PC-3 (cell line): ENCODE results near the gene HECW1. TPM values are rescaled to one million over a fixed set of nuclear protein-coding genes. Genes with fewer than 3 reads are reported as not detected.

Source experiments
- ATAC-seq: fragments of 200-7000 bp; cut with Tn5 transposase; 2 replicates; pipeline ENCODE4 v1.9.1; 2020; ENCODE audit warnings: mild to moderate bottlenecking, moderate library complexity
- BruUV-seq: library from RNA; stranded (reverse); fragments of 400-500 nt; replicated peaks from 2 replicates; lab custom pipeline; 2021; lab: Mats Ljungman, UMichigan
- CTCF ChIA-PET: fragments of 300-600 bp; sonication (Branson Sonifier 250); formaldehyde crosslinking; loops from one replicate; lab custom pipeline; 2022; ENCODE audit warnings: antibody characterized with exemption; lab: Charles Lee
- POLR2A ChIA-PET: fragments of 300-600 bp; sonication (Branson Sonifier 250); formaldehyde crosslinking; loops from one replicate; lab custom pipeline; 2022; ENCODE audit warnings: antibody characterized with exemption; ENCODE audit not compliant: unreplicated experiment; lab: Charles Lee
- DNase-seq: peaks from one replicate; pipeline ENCODE4 v3.0.0-alpha.2; 2015
- H2AFZ ChIP-seq: fragments of 300-600 bp; sonication (generic); 2 replicates; pipeline ENCODE4 v1.6.0; 2016; ENCODE audit warnings: antibody characterized with exemption, low read length
- H3F3A ChIP-seq: fragments of 300-600 bp; sonication (generic); one replicate; pipeline ENCODE4 v1.6.0; 2017; ENCODE audit warnings: antibody characterized with exemption, low read length, control low read depth, mild to moderate bottlenecking; ENCODE audit not compliant: unreplicated experiment
- H3K27ac ChIP-seq: fragments of 300-600 bp; sonication (generic); 2 replicates; pipeline ENCODE4 v1.5.1; 2016; ENCODE audit warnings: mild to moderate bottlenecking, low read length
- H3K27me3 ChIP-seq: fragments of 300-600 bp; sonication (generic); 2 replicates; pipeline ENCODE4 v1.6.1; 2016; ENCODE audit warnings: low read length, mixed read lengths
- H3K36me3 ChIP-seq: fragments of 300-600 bp; sonication (generic); 2 replicates; pipeline ENCODE4 v1.6.1; 2016; ENCODE audit warnings: low read depth, mixed run types, low read length, mixed read lengths
- H3K4me1 ChIP-seq: fragments of 300-600 bp; sonication (generic); 2 replicates; pipeline ENCODE4 v1.5.1; 2016; ENCODE audit warnings: low read length; ENCODE audit not compliant: insufficient read depth
- H3K4me2 ChIP-seq: fragments of 300-600 bp; sonication (generic); 2 replicates; pipeline ENCODE4 v1.6.0; 2016; ENCODE audit warnings: low read length
- H3K4me3 ChIP-seq: fragments of 300-600 bp; sonication (generic); 2 replicates; pipeline ENCODE4 v1.5.1; 2016; ENCODE audit warnings: mild to moderate bottlenecking, low read length, mixed read lengths
- H3K79me2 ChIP-seq: fragments of 300-600 bp; sonication (generic); 2 replicates; pipeline ENCODE4 v1.6.1; 2017; ENCODE audit warnings: low read length, mixed read lengths
- H3K9ac ChIP-seq: fragments of 300-600 bp; sonication (generic); 2 replicates; pipeline ENCODE4 v1.6.0; 2016; ENCODE audit warnings: mild to moderate bottlenecking, low read length
- H3K9me2 ChIP-seq: fragments of 300-600 bp; sonication (generic); replicated peaks from 2 replicates; pipeline ENCODE4 v1.6.1; 2016; ENCODE audit warnings: mixed run types, low read length, mixed read lengths
- H3K9me3 ChIP-seq: fragments of 300-600 bp; sonication (generic); 2 replicates; pipeline ENCODE4 v1.6.1; 2016; ENCODE audit warnings: low read length, mixed read lengths
- H4K20me1 ChIP-seq: fragments of 300-600 bp; sonication (generic); 2 replicates; pipeline ENCODE4 v1.6.1; 2016; ENCODE audit warnings: low read length, mixed read lengths
- CTCF ChIP-seq: fragments of 300-600 bp; sonication (generic); conservative IDR thresholded peaks from 2 replicates; pipeline ENCODE4 v1.5.1; 2017; ENCODE audit warnings: antibody characterized with exemption, low read depth, mild to moderate bottlenecking, low read length
- EZH2 ChIP-seq: fragments of 300-600 bp; sonication (generic); IDR thresholded peaks from one replicate; pipeline ENCODE4 v1.6.1; 2017; ENCODE audit warnings: antibody characterized with exemption, mild to moderate bottlenecking, low read length; ENCODE audit not compliant: unreplicated experiment
- EZH2phosphoT487 ChIP-seq: fragments of 300-600 bp; sonication (generic); IDR thresholded peaks from 2 replicates; pipeline ENCODE4 v1.6.1; 2018; ENCODE audit warnings: mild to moderate bottlenecking, antibody characterized with exemption, low read length, borderline replicate concordance
- intact Hi-C: fragments of 100-400 bp; cut with micrococcal nuclease; formaldehyde crosslinking; loops from 2 replicates; pipeline ENCODE4 v1.9.0; 2023
- total RNA-seq: library from RNA; depleted of rRNA; stranded (reverse); fragments of >200 nt; gene quantifications from 2 replicates; pipeline ENCODE4 v1.2.3, GENCODE V29; 2014

HECW1 gene
- total RNA-seq, 1 experiment from 2014 or later: 3.0 TPM

GRCh38 chr7:43528576-43529354 is 416.3 kb downstream of the HECW1 start:
- no peaks in the 10 kb centered on the region for H3K36me3 ChIP-seq
- intact Hi-C loops: no loop called here
- no peak overlapping the region for H2AFZ ChIP-seq
- ATAC-seq: no peak
- H3K4me1 ChIP-seq: no peaks in the 10 kb centered on the region
- no peaks in the 10 kb centered on the region for H3K9me3 ChIP-seq
- H3K4me2 ChIP-seq: no peak overlapping the region
- H3F3A ChIP-seq: no peaks in the 10 kb centered on the region
- H3K27me3 ChIP-seq: no peaks in the 10 kb centered on the region
- no TSS peak for BruUV-seq
- CTCF ChIA-PET: interaction anchor here (0.6 kb wide), 1 partner anchor 107 kb away, joined by 3 read pairs; no protein-coding TSS in a partner anchor
- POLR2A ChIA-PET: no interaction called here
- no peaks in the 10 kb centered on the region for H3K9me2 ChIP-seq
- TF ChIP-seq CTCF: no peak
- TF ChIP-seq EZH2: no peak
- no peak for TF ChIP-seq EZH2phosphoT487
- H3K4me3 ChIP-seq: no peak overlapping the region
- no peak for DNase-seq
- H3K79me2 ChIP-seq: no peaks in the 10 kb centered on the region
- no peak overlapping the region for H3K9ac ChIP-seq
- H4K20me1 ChIP-seq: no peaks in the 10 kb centered on the region
- H3K27ac ChIP-seq: no peak overlapping the region

- no peak for DNase-seq
- no peak overlapping the region for H3K4me2 ChIP-seq
- intact Hi-C loops: no loop called here
- H3K9me3 ChIP-seq: no peaks in the 10 kb centered on the region
- POLR2A ChIA-PET: no interaction called here
- BruUV-seq: no TSS peak
- H3K79me2 ChIP-seq: no peaks in the 10 kb centered on the region
- H3K27me3 ChIP-seq: no peaks in the 10 kb centered on the region
- CTCF ChIA-PET: no interaction called here
- H3K4me1 ChIP-seq: peaks cover 6% of the 10 kb centered on the region
- H3F3A ChIP-seq: no peaks in the 10 kb centered on the region
- H2AFZ ChIP-seq: no peak overlapping the region
- no peak overlapping the region for H3K4me3 ChIP-seq
- H3K27ac ChIP-seq: no peak overlapping the region
- TF ChIP-seq EZH2phosphoT487: no peak
- TF ChIP-seq CTCF: no peak
- no peak for TF ChIP-seq EZH2
- H3K9ac ChIP-seq: no peak overlapping the region
- ATAC-seq: no peak
- H4K20me1 ChIP-seq: no peaks in the 10 kb centered on the region
- H3K9me2 ChIP-seq: no peaks in the 10 kb centered on the region
- H3K36me3 ChIP-seq: no peaks in the 10 kb centered on the region
Measured at GRCh38 chr7:43530553-43531410, 418.3 kb downstream of the HECW1 start.

- Histone ChIP-seq H3K36me3 (no peaks in the 10 kb centered on the region), H3K9ac (no peak overlapping the region), H4K20me1 (no peaks in the 10 kb centered on the region), H3K27ac (no peak overlapping the region), H3K4me1 (peaks cover 13% of the 10 kb centered on the region), H3F3A (no peaks in the 10 kb centered on the region), H3K9me2 (no peaks in the 10 kb centered on the region), H3K4me2 (no peak overlapping the region), H3K9me3 (no peaks in the 10 kb centered on the region), H3K4me3 (no peak overlapping the region), H3K27me3 (no peaks in the 10 kb centered on the region), H3K79me2 (no peaks in the 10 kb centered on the region), H2AFZ (no peak overlapping the region)
- intact Hi-C loops: no loop called here
- DNase-seq (no peak), ATAC-seq (no peak)
- ChIA-PET CTCF (no interaction called here), POLR2A (no interaction called here)
- BruUV-seq: no TSS peak
- TF ChIP-seq CTCF (no peak), EZH2 (no peak), EZH2phosphoT487 (no peak)
Measured at GRCh38 chr7:43531700-43532099, 419.3 kb downstream of the HECW1 start.
